HFFc6 (cell line): ENCODE measurements around the gene SMC5. TPM values are rescaled to one million over a fixed set of nuclear protein-coding genes. Genes with fewer than 3 reads are reported as not detected.

Experiments
- DNase-seq: peaks from one replicate; pipeline ENCODE4 v3.0.0-alpha.2; 2018
- H3K27ac Mint-ChIP-seq: 2 replicates; pipeline ENCODE4 v1.8.0; 2020; ENCODE audit warnings: mild to moderate bottlenecking, mixed read lengths
- H3K27me3 Mint-ChIP-seq: 2 replicates; pipeline ENCODE4 v1.8.0; 2021; ENCODE audit warnings: mild to moderate bottlenecking, moderate library complexity, mixed read lengths; ENCODE audit not compliant: insufficient read depth
- H3K36me3 Mint-ChIP-seq: 2 replicates; pipeline ENCODE4 v1.8.0; 2021; ENCODE audit warnings: low read depth, mixed read lengths
- H3K4me1 Mint-ChIP-seq: 2 replicates; pipeline ENCODE4 v1.8.0; 2020; ENCODE audit warnings: low read depth, mixed read lengths
- H3K4me3 Mint-ChIP-seq: 2 replicates; pipeline ENCODE4 v1.8.0; 2020; ENCODE audit warnings: mild to moderate bottlenecking, moderate library complexity, mixed read lengths
- H3K9me3 Mint-ChIP-seq: 2 replicates; pipeline ENCODE4 v1.8.0; 2020; ENCODE audit warnings: mild to moderate bottlenecking, mixed read lengths
- total RNA-seq, 6 experiments: library from RNA; stranded (reverse); fragmentation: NEBNext Ultra II Directional; extraction: Animal tissue kit (Norgen Biotek cat#: 25700); gene quantifications; 2 replicates in 1 of 6; 3 replicates in 5 of 6; pipeline ENCODE4 v1.2.3, GENCODE V29; 2021
- TF ChIP-seq, protein P1 (sequence below): fragments of 200-600 bp; sonication (generic); IDR thresholded peaks from 2 replicates; pipeline ENCODE4 v1.5.0; 2021; ENCODE audit warnings: antibody characterized with exemption, mild to moderate bottlenecking

Gene SMC5
- total RNA-seq, 6 experiments from 2014 or later: 16.4 to 20.3 (median 19.2) TPM

DNA sequence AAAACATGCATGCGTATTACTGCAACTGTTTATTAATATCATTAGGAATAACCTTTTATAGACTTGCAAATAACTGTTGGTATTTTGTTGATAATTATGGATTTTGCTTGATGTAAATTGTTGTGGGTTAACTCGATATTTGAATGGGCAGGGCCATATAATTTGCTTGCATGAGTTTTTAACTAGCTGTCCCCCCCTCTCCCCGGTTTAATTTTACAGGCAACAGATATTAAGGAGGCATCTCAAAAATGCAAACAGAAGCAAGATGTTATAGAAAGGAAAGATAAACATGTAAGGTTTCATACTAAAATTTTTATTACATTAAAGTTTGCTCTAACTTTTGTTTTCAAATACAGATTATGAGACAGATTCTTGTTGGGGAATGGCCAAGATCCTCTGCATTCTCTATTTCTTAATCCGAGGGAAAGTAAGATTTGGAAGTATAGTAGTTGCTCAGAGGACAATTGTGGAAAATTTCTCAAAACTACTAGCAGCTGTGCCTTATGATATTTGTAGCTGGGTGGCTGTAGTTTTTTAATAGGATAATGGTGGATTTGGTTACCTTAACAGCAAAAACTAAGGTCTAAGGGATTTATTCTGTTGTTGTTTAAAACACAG is 27.3 kb downstream of the SMC5 start:
- TF ChIP-seq, protein P1, sequence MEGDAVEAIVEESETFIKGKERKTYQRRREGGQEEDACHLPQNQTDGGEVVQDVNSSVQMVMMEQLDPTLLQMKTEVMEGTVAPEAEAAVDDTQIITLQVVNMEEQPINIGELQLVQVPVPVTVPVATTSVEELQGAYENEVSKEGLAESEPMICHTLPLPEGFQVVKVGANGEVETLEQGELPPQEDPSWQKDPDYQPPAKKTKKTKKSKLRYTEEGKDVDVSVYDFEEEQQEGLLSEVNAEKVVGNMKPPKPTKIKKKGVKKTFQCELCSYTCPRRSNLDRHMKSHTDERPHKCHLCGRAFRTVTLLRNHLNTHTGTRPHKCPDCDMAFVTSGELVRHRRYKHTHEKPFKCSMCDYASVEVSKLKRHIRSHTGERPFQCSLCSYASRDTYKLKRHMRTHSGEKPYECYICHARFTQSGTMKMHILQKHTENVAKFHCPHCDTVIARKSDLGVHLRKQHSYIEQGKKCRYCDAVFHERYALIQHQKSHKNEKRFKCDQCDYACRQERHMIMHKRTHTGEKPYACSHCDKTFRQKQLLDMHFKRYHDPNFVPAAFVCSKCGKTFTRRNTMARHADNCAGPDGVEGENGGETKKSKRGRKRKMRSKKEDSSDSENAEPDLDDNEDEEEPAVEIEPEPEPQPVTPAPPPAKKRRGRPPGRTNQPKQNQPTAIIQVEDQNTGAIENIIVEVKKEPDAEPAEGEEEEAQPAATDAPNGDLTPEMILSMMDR: no peak
- H3K27me3 Mint-ChIP-seq: no peaks in the 10 kb centered on the region; the same call in 1 of the 2 replicates
- peaks cover 54% of the 10 kb centered on the region for H3K36me3 Mint-ChIP-seq
- H3K9me3 Mint-ChIP-seq: peaks cover 6% of the 10 kb centered on the region; the same call in 1 of the 2 replicates
- DNase-seq: no peak
- no peak overlapping the region for H3K4me3 Mint-ChIP-seq
- peaks cover 54% of the 10 kb centered on the region for H3K4me1 Mint-ChIP-seq
- no peak overlapping the region; the same call in 1 of the 2 replicates for H3K27ac Mint-ChIP-seq

DNA sequence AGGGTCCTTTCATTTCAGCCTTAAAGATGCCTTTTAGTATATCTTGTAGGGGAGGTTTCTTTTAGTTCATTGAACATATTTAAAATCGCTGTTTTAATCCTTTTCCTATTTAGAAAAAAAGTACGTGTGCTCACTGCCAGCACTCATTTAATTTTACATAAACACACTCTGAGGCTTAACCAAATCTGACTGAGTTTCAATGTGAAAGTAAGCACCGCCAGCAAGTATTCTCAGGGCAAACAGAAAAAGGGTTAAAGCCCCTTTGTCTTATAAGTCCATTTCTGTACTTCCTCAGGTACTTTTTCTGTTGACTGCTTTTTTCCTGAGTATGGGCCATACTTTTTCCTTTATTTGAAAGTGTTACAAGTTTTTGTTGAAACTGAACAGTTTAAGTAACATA is 31.8 kb downstream of the SMC5 start:
- TF ChIP-seq, protein P1: no peak
- DNase-seq: no peak
- Mint-ChIP-seq H3K9me3 (peaks cover 22% of the 10 kb centered on the region), H3K27ac (no peak overlapping the region), H3K4me1 (peaks cover 51% of the 10 kb centered on the region), H3K4me3 (no peak overlapping the region), H3K36me3 (peaks cover 76% of the 10 kb centered on the region), H3K27me3 (no peaks in the 10 kb centered on the region; the same call in 1 of the 2 replicates)

DNA sequence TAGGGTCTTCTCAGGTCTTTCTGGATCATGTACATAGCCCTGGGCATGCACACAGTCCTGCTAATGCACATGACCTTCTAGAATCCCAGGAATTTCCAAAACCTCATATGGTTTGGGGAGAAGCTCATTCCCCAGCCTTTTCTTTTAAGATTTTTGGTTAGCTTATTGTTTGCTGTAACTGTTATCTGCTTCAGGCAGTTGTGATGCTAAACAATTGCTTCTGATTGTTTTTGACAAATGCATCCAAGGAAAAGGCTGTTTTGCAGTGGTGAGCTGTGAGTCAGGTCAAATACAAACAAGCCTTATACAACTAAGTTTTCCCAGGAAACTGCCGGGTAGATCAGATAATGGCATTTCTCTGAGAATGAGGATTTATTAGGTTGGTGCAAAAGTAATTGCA is 32.7 kb downstream of the SMC5 start:
- peak overlapping the region; percentile 46; the same call in 1 of the 2 replicates for H3K27ac Mint-ChIP-seq
- H3K4me3 Mint-ChIP-seq: no peak overlapping the region
- peak; percentile 60 for DNase-seq
- TF ChIP-seq, protein P1: no peak
- peaks cover 22% of the 10 kb centered on the region for H3K9me3 Mint-ChIP-seq
- H3K4me1 Mint-ChIP-seq: peaks cover 49% of the 10 kb centered on the region
- no peaks in the 10 kb centered on the region; the same call in 1 of the 2 replicates for H3K27me3 Mint-ChIP-seq
- H3K36me3 Mint-ChIP-seq: peaks cover 74% of the 10 kb centered on the region

DNA sequence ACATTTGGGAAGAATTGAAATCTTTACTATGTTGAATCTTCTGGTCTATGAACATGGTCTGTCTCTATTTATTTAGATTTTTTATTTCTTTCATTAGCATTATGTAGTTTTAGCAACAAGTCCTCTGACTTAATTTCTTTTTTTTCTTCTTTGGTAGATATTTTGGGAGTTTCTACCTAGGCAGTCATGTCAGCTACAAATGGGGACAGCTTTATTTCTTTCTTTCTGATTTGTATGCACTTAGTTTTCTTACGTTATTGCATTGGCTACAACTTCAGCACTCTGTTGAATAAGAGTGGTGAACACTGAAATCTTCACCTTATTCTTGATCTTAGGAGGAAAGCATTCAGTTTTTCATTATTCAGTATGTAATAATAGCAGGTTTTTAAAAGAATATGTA is 33.5 kb downstream of the SMC5 start:
- no peak for DNase-seq
- Mint-ChIP-seq H3K36me3 (peaks cover 72% of the 10 kb centered on the region), H3K4me1 (peaks cover 51% of the 10 kb centered on the region), H3K9me3 (peaks cover 22% of the 10 kb centered on the region), H3K27me3 (no peaks in the 10 kb centered on the region; the same call in 1 of the 2 replicates), H3K4me3 (no peak overlapping the region), H3K27ac (no peak overlapping the region)
- TF ChIP-seq, protein P1: no peak

DNA sequence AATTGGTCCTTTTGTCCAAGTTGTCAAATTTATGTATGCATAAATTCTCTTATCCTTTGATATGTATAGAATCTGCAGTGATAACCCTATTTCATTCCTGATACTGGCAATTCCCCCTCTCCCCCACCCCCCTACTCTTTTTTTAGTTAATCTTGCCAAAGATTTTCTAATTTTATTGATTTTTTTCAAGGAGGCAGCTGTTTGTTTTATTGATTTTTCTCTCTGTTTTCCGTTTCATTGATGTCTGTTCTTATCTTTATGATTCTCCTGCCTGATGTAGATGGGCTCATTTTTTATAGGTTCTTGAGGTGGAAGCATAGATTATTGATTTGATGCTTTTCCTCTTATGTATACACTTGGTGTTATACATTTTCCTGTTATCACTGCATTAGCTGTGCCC is 34.4 kb downstream of the SMC5 start:
- H3K4me1 Mint-ChIP-seq: peaks cover 45% of the 10 kb centered on the region
- no peaks in the 10 kb centered on the region; the same call in 1 of the 2 replicates for H3K27me3 Mint-ChIP-seq
- no peak overlapping the region for H3K4me3 Mint-ChIP-seq
- peaks cover 22% of the 10 kb centered on the region for H3K9me3 Mint-ChIP-seq
- TF ChIP-seq, protein P1: no peak
- H3K27ac Mint-ChIP-seq: no peak overlapping the region
- peaks cover 70% of the 10 kb centered on the region for H3K36me3 Mint-ChIP-seq
- DNase-seq: no peak
